ENCODE results near the gene CDK5RAP3.

GRCh38 chr17:47942096-47942510, 28.8 kb upstream of the CDK5RAP3 start:
- TF ChIP-seq CTCF (conservative IDR thresholded peaks at IDR 0.05; ENCODE audit: low read depth in 2 of 2), result no peak
- no peak for TF ChIP-seq CREB1 (CRISPR knock-in tag; IDR thresholded peaks at IDR 0.05; ENCODE audit: low read depth)
- TF ChIP-seq JUNB (IDR thresholded peaks at IDR 0.05; ENCODE audit: unreplicated experiment), result no peak
- no peak for TF ChIP-seq EZH2phosphoT487 (IDR thresholded peaks at IDR 0.05; ENCODE audit: unreplicated experiment)
- no peak for TF ChIP-seq REST (IDR thresholded peaks at IDR 0.05; ENCODE audit: unreplicated experiment)
- no peak for TF ChIP-seq EZH2 (IDR thresholded peaks at IDR 0.05; ENCODE audit: low read depth, unreplicated experiment)
- TF ChIP-seq ETS1 (IDR thresholded peaks at IDR 0.05), result no peak
- no peak for TF ChIP-seq POLR2AphosphoS5 (IDR thresholded peaks at IDR 0.05; ENCODE audit: low read depth)
